ENCODE data around the gene TEX2. TPM values are rescaled to one million over a fixed set of nuclear protein-coding genes. Genes with fewer than 3 reads are reported as not detected.

Gene TEX2
- total and polyA plus RNA-seq, 2 of the 13 experiments (the other 11 are each of a cell fraction or from before 2014, with no cell fraction given): 21.4 to 37.7 TPM

GRCh38 chr17:64178011-64178825, 84.8 kb downstream of the TEX2 start (continued):
- TF ChIP-seq, protein P1, sequence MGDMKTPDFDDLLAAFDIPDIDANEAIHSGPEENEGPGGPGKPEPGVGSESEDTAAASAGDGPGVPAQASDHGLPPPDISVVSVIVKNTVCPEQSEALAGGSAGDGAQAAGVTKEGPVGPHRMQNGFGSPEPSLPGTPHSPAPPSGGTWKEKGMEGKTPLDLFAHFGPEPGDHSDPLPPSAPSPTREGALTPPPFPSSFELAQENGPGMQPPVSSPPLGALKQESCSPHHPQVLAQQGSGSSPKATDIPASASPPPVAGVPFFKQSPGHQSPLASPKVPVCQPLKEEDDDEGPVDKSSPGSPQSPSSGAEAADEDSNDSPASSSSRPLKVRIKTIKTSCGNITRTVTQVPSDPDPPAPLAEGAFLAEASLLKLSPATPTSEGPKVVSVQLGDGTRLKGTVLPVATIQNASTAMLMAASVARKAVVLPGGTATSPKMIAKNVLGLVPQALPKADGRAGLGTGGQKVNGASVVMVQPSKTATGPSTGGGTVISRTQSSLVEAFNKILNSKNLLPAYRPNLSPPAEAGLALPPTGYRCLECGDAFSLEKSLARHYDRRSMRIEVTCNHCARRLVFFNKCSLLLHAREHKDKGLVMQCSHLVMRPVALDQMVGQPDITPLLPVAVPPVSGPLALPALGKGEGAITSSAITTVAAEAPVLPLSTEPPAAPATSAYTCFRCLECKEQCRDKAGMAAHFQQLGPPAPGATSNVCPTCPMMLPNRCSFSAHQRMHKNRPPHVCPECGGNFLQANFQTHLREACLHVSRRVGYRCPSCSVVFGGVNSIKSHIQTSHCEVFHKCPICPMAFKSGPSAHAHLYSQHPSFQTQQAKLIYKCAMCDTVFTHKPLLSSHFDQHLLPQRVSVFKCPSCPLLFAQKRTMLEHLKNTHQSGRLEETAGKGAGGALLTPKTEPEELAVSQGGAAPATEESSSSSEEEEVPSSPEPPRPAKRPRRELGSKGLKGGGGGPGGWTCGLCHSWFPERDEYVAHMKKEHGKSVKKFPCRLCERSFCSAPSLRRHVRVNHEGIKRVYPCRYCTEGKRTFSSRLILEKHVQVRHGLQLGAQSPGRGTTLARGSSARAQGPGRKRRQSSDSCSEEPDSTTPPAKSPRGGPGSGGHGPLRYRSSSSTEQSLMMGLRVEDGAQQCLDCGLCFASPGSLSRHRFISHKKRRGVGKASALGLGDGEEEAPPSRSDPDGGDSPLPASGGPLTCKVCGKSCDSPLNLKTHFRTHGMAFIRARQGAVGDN (CRISPR knock-in tag; IDR thresholded peaks at IDR 0.05): peak; percentile 62; the same call in 1 of the 2 replicates
- TF ChIP-seq TSC22D2 (CRISPR knock-in tag; IDR thresholded peaks at IDR 0.05; ENCODE audit: borderline replicate concordance): 0 out of 2 replicates have a peak, but pooled peaks have one; percentile 51
- 0 out of 2 replicates have a peak, but pooled peaks have one; percentile 16 for TF ChIP-seq ZNF33B (CRISPR knock-in tag; IDR thresholded peaks at IDR 0.05)
- TF ChIP-seq HMGXB4 (CRISPR knock-in tag; IDR thresholded peaks at IDR 0.05; ENCODE audit: borderline replicate concordance in 1 of 2, low read depth in 1 of 2): peak in 1 of 2 experiments; percentile 55; a peak in 1 of 4 replicates
- peak; percentile 99 for TF ChIP-seq GFI1 (CRISPR knock-in tag; IDR thresholded peaks at IDR 0.05; ENCODE audit: borderline replicate concordance)
- TF ChIP-seq TCF7L2 (IDR thresholded peaks at IDR 0.05; ENCODE audit: low read depth, low read length): no peak
- TF ChIP-seq ZNF136 (CRISPR knock-in tag; IDR thresholded peaks at IDR 0.05; ENCODE audit: low read depth): 0 out of 2 replicates have a peak, but pooled peaks have one; percentile 75
- peak; percentile 84 for TF ChIP-seq ZNF609 (CRISPR knock-in tag; IDR thresholded peaks at IDR 0.05; ENCODE audit: borderline replicate concordance)
- no peak for TF ChIP-seq GPN1 (CRISPR knock-in tag; IDR thresholded peaks at IDR 0.05; ENCODE audit: borderline replicate concordance)
- no peak for TF ChIP-seq ZNF790 (CRISPR knock-in tag; IDR thresholded peaks at IDR 0.05; ENCODE audit: borderline replicate concordance)
- TF ChIP-seq ZSCAN25 (CRISPR knock-in tag; IDR thresholded peaks at IDR 0.05): peak; percentile 72; the same call in 1 of the 2 replicates
- TF ChIP-seq MIER3 (CRISPR knock-in tag; IDR thresholded peaks at IDR 0.05; ENCODE audit: borderline replicate concordance): peak; percentile 79; the same call in 1 of the 2 replicates
- TF ChIP-seq HMG20B (CRISPR knock-in tag; conservative IDR thresholded peaks at IDR 0.05): peak; percentile 93; the same call in 1 of the 2 replicates
- TF ChIP-seq CEBPB (IDR thresholded peaks at IDR 0.05; ENCODE audit: borderline replicate concordance, low read depth, low read length): 0 out of 2 replicates have a peak, but pooled peaks have one; percentile 25
- 0 out of 2 replicates have a peak, but pooled peaks have one; percentile 35 for TF ChIP-seq FOXC1 (CRISPR knock-in tag; IDR thresholded peaks at IDR 0.05; ENCODE audit: borderline replicate concordance)

Data from HepG2 (cell line).